UCSD-AML1 (cell line): ENCODE results near the gene TUBGCP6.

Source experiments
- DNase-seq: peaks from one replicate; lab custom pipeline; 2025; ENCODE audit not compliant: unreplicated experiment; lab: John Stamatoyannopoulos, UW

The TUBGCP6 gene

GRCh38 chr22:50199251-50199721, 45.5 kb downstream of the TUBGCP6 start:
- DNase-seq = no peak

GRCh38 chr22:50198624-50199017, 46.2 kb downstream of the TUBGCP6 start:
- DNase-seq = no peak

GRCh38 chr22:50197856-50198623, 46.8 kb downstream of the TUBGCP6 start:
- DNase-seq = no peak

- no peak for DNase-seq
These were observed 47.6 kb downstream of the TUBGCP6 start for GRCh38 chr22:50197000-50197800.

- no peak for DNase-seq
These were observed 48.6 kb downstream of the TUBGCP6 start for GRCh38 chr22:50196256-50196655.

- no peak for DNase-seq
These were observed 50.6 kb downstream of the TUBGCP6 start for GRCh38 chr22:50194037-50194805.

GRCh38 chr22:50193621-50194020, 51.2 kb downstream of the TUBGCP6 start:
- DNase-seq = no peak

GRCh38 chr22:50192436-50193204, 52.2 kb downstream of the TUBGCP6 start:
- no peak for DNase-seq

- DNase-seq = peak; percentile 59
These were observed 53.7 kb downstream of the TUBGCP6 start for GRCh38 chr22:50190941-50191741.

- peak; percentile 94 for DNase-seq
These were observed 54.5 kb downstream of the TUBGCP6 start for GRCh38 chr22:50190182-50190940.

- no peak for DNase-seq
These were observed 55.0 kb downstream of the TUBGCP6 start for GRCh38 chr22:50189849-50190181.

- no peak for DNase-seq
These were observed 55.5 kb downstream of the TUBGCP6 start for GRCh38 chr22:50189184-50189848.

- no peak for DNase-seq
These were observed 56.5 kb downstream of the TUBGCP6 start for GRCh38 chr22:50188356-50188755.

GRCh38 chr22:50186761-50187523, 57.9 kb downstream of the TUBGCP6 start:
- no peak for DNase-seq

- no peak for DNase-seq
These were observed 58.6 kb downstream of the TUBGCP6 start for GRCh38 chr22:50186181-50186714.

GRCh38 chr22:50185375-50186087, 59.3 kb downstream of the TUBGCP6 start, which contains the start of gene TRABD:
TSS of gene TRABD (plus strand) at chr22:50185913. CDS start at chr22:50193061, 7,148 bp downstream.
- peak; percentile 92 for DNase-seq

GRCh38 chr22:50184902-50185374, 59.9 kb downstream of the TUBGCP6 start:
- no peak for DNase-seq
